ENCODE results near the gene ZBTB21.

ZBTB21 gene

DNA sequence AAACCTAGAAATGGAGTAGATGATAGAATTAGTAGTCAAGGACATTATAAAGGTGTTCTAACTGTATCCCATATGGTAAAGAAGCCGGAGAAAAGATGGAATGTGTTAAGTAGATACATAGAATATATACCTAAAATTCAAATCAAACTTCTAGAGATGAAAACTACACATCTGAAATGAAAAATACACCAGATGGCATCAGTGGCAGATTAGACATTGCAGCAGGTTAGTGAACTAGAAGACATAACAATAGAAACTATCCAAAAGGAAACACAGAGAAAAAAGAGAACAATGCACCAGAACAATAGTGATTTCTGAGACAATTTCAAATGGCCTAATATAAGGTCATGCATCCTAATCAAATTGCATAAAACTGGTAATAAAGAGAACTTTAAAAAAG is 26.9 kb downstream of the ZBTB21 start:
- H3K4me1 Mint-ChIP-seq, result no peaks in the 10 kb centered on the region
- H3K4me3 Mint-ChIP-seq, result no peak overlapping the region
- H3K27ac Mint-ChIP-seq, result no peak overlapping the region
- CTCF ChIA-PET, result no interaction called here
- H3K36me3 Mint-ChIP-seq, result peaks cover 7% of the 10 kb centered on the region
- DNase-seq, result no peak
- peaks cover 19% of the 10 kb centered on the region for H3K9me3 Mint-ChIP-seq
- peaks cover 20% of the 10 kb centered on the region for H3K27me3 Mint-ChIP-seq

DNA sequence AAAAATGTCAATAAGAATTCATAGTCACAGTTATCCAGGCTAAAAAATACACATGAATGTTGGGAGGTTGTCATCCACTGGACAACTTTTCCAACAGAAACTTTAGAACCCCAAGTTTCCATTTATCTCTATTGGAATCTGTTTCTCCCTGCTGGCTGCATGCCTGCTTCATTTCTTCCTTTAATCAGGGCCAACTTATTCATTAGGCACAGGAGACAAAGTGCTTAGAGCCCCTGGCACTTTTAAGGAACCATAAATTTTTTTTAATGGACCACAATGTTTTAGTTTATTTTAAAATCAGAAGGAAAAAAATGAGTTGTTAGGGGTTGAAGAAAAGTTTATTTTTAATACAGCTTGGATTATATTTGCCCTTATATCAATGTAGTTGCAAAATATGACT is 29.6 kb downstream of the ZBTB21 start:
- Mint-ChIP-seq H3K9me3 (peaks cover 19% of the 10 kb centered on the region), H3K36me3 (peaks cover 7% of the 10 kb centered on the region), H3K4me1 (no peaks in the 10 kb centered on the region), H3K27ac (no peak overlapping the region), H3K27me3 (peaks cover 20% of the 10 kb centered on the region), H3K4me3 (no peak overlapping the region)
- DNase-seq, result no peak
- CTCF ChIA-PET, result no interaction called here

DNA sequence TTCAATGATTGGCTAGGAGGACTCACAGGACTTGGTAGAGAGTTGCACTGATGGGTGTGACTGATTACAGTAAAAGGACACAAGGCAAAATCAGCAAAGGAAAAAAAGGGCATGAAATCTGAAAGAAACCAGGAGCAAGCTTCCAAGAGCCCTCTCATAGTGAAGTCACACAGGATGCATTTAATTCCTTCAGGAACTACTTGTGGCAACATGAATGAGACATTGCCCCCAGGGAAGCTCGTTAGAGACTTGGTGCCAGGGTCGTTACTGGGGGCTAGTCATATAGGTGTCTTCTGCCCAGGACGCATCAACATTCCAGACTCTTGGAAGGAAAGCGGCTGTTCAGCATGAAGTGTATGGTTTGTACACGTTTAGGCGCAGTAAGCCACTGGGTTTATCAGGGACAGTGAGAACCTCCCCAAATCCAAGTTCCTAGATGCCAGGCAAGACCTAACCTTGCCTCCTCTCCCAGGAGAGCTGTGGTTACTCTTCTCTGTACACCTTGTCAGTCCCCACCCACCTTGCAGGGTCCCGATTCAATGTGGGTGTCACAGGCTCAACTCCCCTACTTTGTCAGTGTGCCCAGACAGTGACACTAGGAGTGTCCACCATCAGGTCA is 30.3 kb downstream of the ZBTB21 start:
- CTCF ChIA-PET, result no interaction called here
- peaks cover 19% of the 10 kb centered on the region for H3K9me3 Mint-ChIP-seq
- H3K4me1 Mint-ChIP-seq, result peaks cover 4% of the 10 kb centered on the region
- H3K36me3 Mint-ChIP-seq, result peaks cover 7% of the 10 kb centered on the region
- peaks cover 20% of the 10 kb centered on the region for H3K27me3 Mint-ChIP-seq
- no peak overlapping the region for H3K27ac Mint-ChIP-seq
- H3K4me3 Mint-ChIP-seq, result no peak overlapping the region
- DNase-seq, result no peak

DNA sequence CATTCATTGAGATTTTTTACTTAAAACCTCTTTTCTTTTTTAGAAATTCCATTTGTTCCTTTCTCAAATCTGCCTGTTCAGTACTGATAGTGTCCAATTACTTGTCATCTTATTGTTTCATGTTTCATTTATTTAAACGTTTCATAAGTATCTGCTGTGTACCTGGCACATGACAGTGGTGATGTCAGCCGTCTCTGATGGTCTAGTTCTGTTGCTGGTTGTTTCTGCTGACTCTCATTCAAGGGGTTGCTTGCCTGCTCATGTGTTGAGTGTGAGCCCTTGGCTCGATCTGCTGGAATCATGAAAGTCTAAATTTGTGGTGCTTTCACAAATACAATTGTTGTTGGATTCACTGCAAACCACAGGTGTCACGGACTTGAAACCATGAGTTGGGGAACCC is 30.8 kb downstream of the ZBTB21 start:
- peaks cover 20% of the 10 kb centered on the region for H3K27me3 Mint-ChIP-seq
- no peak overlapping the region for H3K4me3 Mint-ChIP-seq
- CTCF ChIA-PET, result no interaction called here
- peaks cover 10% of the 10 kb centered on the region for H3K4me1 Mint-ChIP-seq
- DNase-seq, result no peak
- peaks cover 19% of the 10 kb centered on the region for H3K9me3 Mint-ChIP-seq
- H3K36me3 Mint-ChIP-seq, result peaks cover 7% of the 10 kb centered on the region
- H3K27ac Mint-ChIP-seq, result no peak overlapping the region

DNA sequence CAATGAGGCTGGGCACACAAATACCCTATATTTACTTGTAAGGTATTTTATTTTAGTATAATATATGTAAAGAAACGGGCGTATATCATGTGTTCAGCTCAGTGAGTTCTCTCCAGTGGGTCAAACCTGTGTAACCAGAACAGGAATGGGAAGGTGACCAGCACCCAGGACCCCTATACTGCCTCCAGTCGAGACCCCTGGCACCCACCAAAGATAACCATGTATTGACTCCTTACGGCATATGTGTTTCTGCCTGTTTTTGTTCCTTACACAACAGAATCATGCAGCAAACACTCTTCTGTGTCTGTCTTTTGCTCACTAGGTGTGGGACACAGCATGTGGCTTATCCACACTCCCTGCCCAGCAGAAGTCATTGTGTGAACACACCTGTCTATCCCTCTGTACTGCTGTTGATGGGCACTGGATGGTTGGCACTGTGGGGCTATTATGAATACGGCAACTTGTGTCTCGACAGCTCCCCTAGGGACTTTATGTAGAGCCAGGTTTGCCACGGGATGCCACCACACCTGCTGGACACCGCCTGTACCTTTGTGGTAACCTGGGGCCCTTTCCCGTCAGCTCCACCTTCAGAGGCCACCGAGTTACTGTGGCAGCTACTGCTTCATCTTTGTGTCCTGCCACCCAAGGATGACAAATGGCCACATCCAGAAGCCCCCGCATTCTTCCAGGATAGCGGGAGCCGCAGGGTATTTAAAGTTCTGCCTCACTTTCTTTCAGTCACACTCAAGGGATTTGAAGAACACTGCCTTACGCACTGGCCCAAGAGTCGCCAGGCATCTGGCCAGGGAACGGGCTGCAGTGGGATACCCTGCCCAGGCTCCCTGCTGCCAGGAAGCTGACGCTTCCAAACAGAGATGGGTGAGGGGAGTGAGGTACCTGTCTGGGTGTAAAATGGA is 32.9 kb downstream of the ZBTB21 start:
- peaks cover 20% of the 10 kb centered on the region for H3K4me1 Mint-ChIP-seq
- CTCF ChIA-PET, result no interaction called here
- DNase-seq, result no peak

DNA sequence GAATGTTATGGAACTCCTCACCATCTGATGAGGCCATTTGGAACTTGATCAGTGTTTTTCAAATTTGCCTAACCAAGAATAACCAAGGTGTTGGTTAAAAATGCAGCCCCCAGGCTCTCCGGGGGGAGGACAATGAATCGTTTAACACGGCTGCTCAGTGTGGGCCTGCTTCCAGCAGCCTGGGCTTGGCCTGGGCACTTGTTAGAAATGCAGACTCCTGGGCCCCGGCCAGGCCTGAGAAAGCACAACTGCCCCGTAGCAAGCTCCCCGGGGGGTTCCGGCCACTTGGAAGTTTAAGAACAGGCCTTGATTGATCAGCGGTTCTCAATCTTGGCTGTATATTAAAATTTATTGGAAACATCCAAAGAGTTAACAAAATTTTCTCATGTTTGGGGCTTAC is 33.5 kb downstream of the ZBTB21 start:
- H3K36me3 Mint-ChIP-seq, result peaks cover 3% of the 10 kb centered on the region
- peaks cover 20% of the 10 kb centered on the region for H3K4me1 Mint-ChIP-seq
- H3K27ac Mint-ChIP-seq, result no peak overlapping the region
- no peak for DNase-seq
- peaks cover 12% of the 10 kb centered on the region for H3K27me3 Mint-ChIP-seq
- H3K9me3 Mint-ChIP-seq, result peaks cover 13% of the 10 kb centered on the region
- H3K4me3 Mint-ChIP-seq, result no peak overlapping the region
- CTCF ChIA-PET, result no interaction called here

More for the DNA sequence above, 32.9 kb downstream of the ZBTB21 start:
- no peak overlapping the region for H3K27ac Mint-ChIP-seq
- peaks cover 3% of the 10 kb centered on the region for H3K36me3 Mint-ChIP-seq
- H3K4me3 Mint-ChIP-seq, result no peak overlapping the region
- peaks cover 13% of the 10 kb centered on the region for H3K9me3 Mint-ChIP-seq
- H3K27me3 Mint-ChIP-seq, result peaks cover 15% of the 10 kb centered on the region

DNA sequence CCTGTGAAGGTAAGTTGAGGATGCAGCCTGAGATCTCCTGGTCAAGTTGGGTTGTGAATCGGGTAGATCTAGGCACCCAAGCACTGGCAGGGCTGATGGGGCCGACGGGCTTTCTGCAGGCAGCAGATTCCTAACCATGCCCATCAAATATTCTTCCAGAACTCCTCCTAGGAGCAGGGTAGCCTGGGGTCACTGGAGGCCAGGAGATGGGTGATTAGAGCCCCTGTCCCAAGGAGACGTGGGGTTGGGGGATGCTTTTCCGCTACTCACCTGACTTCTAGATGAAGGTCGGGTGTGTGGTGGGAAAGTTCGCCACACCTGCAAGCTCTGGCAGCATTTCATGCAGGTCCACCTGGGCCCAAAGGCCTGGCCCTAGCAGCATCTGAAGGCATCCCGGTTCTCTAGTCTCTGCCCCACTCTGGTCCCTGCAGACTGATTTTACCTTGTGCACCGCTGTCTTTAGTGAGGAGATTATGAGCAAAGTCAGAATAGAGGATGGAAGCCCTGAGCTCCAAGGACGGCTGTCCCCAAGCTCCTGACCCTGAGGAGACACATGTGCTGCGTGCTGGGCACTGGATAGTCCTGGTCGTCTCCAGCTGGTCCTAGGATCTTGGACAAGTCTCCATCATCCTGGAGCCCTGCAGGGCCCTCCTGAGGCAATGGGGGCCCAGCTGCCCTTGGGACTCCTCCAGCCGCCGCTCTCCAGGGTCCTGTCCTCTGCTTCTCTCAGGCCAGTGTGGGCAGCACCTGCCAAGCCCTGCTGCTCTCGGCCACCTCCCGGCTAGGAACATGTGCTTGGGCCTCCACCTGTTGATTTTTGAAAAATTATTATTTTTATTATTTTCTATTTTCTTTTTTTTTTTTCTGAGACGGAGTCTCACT is 34.5 kb downstream of the ZBTB21 start:
- DNase-seq, result no peak
- CTCF ChIA-PET, result no interaction called here
- Mint-ChIP-seq H3K27me3 (peaks cover 10% of the 10 kb centered on the region), H3K27ac (no peak overlapping the region), H3K4me1 (peaks cover 20% of the 10 kb centered on the region), H3K36me3 (peaks cover 3% of the 10 kb centered on the region), H3K4me3 (no peak overlapping the region), H3K9me3 (peaks cover 13% of the 10 kb centered on the region)

DNA sequence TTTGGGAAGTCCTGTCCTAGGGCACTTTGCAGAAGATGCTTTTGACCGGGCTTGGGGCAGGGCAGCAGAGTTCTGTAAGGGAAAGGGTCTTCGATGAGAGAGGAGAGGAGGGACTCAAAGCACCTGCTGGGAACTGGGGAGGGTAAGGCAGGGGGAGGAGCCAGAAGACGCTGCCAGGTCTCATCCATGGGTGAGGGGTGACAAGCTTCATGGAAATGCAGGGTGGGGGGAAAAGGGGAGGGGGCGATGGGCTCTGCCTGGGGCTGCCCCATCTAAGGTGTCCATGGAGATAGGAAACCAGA is 35.5 kb downstream of the ZBTB21 start:
- no peak overlapping the region for H3K4me3 Mint-ChIP-seq

DNA sequence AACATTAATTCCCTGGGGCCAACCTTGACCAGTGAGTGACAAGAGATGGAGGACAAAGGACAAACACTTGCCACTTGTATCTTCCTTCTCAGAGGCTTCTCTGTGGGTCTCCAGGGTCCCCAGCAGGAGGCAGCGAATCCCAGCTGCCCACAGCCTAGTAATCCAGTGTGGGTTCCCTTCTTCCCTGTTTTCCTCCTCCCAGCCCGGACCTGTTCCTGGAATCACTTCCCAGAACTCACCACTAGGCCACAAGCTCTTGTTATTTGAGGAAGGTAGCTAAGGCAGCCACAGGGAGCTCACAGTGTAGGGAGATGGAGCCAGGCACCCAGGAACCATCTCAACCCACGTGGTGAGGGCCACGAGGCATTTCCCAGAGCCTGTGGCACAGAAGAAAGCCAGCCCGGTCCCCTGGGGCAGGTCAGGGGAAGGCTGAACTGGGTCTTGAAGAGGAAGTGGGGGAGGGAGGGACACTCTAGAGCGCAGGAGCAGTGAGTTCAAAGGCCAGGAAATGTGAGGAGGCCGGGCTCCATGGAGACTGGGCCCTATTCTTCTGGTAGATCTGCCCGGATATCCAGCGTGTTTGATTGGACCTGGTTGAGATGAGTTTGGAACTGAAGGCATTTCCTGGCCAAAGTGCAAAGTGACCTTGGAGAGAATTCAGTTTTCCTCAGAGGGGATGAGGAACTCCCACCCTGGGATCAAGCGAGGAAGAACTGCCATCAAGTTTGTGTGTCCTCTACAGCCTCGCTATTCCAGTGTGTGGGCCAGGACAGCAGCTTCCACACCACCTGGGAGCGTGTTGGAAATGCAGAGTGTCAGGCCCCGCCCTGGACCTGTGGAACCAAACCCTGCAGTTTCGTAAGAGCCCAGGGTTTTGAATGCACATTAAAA is 36.1 kb downstream of the ZBTB21 start:
- DNase-seq, result peak; percentile 57
- no peaks in the 10 kb centered on the region for H3K27me3 Mint-ChIP-seq
- CTCF ChIA-PET, result interaction anchor here (1.1 kb wide), 1 partner anchor 134 kb away, joined by 3 read pairs; no protein-coding TSS in a partner anchor
- no peak overlapping the region for H3K4me3 Mint-ChIP-seq
- H3K4me1 Mint-ChIP-seq, result peaks cover 20% of the 10 kb centered on the region
- H3K27ac Mint-ChIP-seq, result peak overlapping the region; percentile 81
- peaks cover 6% of the 10 kb centered on the region for H3K9me3 Mint-ChIP-seq
- H3K36me3 Mint-ChIP-seq, result no peaks in the 10 kb centered on the region

More for the DNA sequence above, 35.5 kb downstream of the ZBTB21 start:
- CTCF ChIA-PET, result no interaction called here
- Mint-ChIP-seq H3K27me3 (peaks cover 4% of the 10 kb centered on the region), H3K27ac (no peak overlapping the region), H3K9me3 (peaks cover 12% of the 10 kb centered on the region), H3K36me3 (peaks cover 3% of the 10 kb centered on the region), H3K4me1 (peaks cover 20% of the 10 kb centered on the region)
- DNase-seq, result no peak

DNA sequence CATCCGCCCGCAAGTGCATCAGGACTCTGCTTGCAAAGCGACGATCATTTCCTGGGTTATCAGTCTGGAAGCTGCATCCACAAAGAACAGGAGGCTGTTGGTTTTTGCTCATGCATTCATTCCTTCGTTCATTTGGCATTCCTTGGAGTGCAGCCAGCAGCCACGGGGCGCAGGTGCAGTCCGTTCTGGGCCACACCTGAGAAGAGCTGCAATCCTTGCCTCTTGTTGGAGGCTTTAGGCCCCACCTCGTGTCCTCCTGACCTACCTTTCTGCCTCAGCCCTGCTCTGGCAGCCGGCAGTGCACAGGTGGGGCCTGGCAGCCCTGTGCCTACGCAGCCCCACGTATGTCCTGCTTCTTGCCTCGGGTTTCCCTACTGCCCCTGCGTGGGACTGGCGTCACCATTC is 36.7 kb downstream of the ZBTB21 start:
- no peaks in the 10 kb centered on the region for H3K36me3 Mint-ChIP-seq
- H3K9me3 Mint-ChIP-seq, result peaks cover 4% of the 10 kb centered on the region
- H3K27ac Mint-ChIP-seq, result no peak overlapping the region
- peaks cover 20% of the 10 kb centered on the region for H3K4me1 Mint-ChIP-seq
- DNase-seq, result no peak
- no peak overlapping the region for H3K4me3 Mint-ChIP-seq
- CTCF ChIA-PET, result interaction anchor here (0.7 to 1.1 kb wide), 2 partner anchors 134 to 135 kb away, joined by 3 read pairs; no protein-coding TSS in a partner anchor
- H3K27me3 Mint-ChIP-seq, result no peaks in the 10 kb centered on the region

DNA sequence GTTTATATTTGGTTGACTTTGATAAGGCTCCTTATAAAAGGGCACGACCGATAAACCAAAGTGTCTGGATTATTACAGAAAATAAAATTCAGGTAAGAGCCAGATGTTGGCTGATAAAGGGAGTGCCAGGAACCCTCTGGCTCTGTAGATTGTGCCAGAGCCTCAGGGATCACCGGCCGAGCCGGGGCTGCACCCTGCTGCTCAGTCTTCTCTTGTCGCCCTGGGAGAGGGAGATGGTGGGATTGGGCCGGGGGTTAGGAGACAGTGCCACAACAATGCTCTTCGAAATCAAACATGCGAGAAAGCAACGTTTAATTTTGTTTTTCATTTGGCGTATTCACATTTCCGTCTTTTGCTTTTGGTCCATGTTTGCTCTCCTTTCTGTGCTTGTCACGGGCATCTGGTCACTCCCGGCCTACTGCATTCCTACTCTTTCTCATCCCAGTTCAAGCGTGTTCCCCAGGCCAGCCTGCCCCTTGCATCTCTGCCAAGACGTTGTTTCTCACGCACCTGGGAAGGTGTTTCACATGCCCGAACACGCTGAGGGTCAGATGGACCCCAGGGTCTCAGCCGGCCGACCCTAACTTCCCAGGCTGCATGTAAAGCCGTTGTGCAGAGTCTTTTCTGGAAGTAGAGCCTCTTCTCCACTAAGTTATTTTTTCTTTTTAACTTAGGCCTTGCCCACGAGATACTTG is 37.5 kb downstream of the ZBTB21 start:
- no peaks in the 10 kb centered on the region for H3K27me3 Mint-ChIP-seq
- CTCF ChIA-PET, result interaction anchor here (0.7 kb wide), 1 partner anchor 135 kb away, joined by 3 read pairs; no protein-coding TSS in a partner anchor
- no peak overlapping the region for H3K4me3 Mint-ChIP-seq
- H3K27ac Mint-ChIP-seq, result no peak overlapping the region
- H3K36me3 Mint-ChIP-seq, result no peaks in the 10 kb centered on the region
- peaks cover 4% of the 10 kb centered on the region for H3K9me3 Mint-ChIP-seq
- peaks cover 20% of the 10 kb centered on the region for H3K4me1 Mint-ChIP-seq
- DNase-seq, result no peak

DNA sequence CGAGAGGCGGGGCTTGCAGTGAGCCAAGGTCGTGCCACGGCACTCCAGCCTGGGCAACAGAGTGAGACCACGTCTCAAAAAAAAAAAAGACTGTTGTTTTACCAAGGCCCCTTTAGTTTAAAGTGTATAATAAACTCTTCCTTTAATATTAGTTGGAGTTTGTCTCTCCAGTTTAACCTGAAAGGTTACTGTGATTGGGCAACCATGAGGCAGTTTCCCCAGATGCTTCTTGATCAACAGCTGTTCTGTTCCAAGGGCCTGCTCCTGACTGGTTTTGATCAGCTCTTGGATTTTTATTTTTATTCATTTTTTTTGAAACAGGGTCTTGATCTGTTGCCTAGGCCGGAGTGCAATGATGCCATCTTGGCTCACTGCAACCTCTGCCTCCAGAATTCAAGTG is 38.3 kb downstream of the ZBTB21 start:
- no peak overlapping the region for H3K4me3 Mint-ChIP-seq
- H3K27ac Mint-ChIP-seq, result no peak overlapping the region
- CTCF ChIA-PET, result no interaction called here
- H3K27me3 Mint-ChIP-seq, result peaks cover 5% of the 10 kb centered on the region
- H3K36me3 Mint-ChIP-seq, result no peaks in the 10 kb centered on the region
- no peak for DNase-seq
- peaks cover 4% of the 10 kb centered on the region for H3K9me3 Mint-ChIP-seq
- H3K4me1 Mint-ChIP-seq, result peaks cover 20% of the 10 kb centered on the region

Data from activated naive CD4-positive, alpha-beta T cell treated with anti-CD3 and anti-CD28 coated beads, Interleukin-2, amount 10 ng/mL, durations not matched to agents 7 days and 5 days (primary cell).